IPS-NIHi11 (cell line): Measurements from ENCODE around the gene ZSWIM4.
"Not testable (repeated sequence)": the region's sequence is repeated elsewhere in the genome, so short reads cannot be mapped to it uniquely, and the experiment has no call there.

Experiments used
- DNase-seq: peaks from one replicate; pipeline ENCODE4 v3.0.0; 2012; ENCODE audit warnings: mixed read lengths, low spot score

The ZSWIM4 gene

GRCh38 chr19:13778398-13778797 is 16.8 kb upstream of the ZSWIM4 start:
- no peak for DNase-seq

- DNase-seq = no peak
These were observed 16.4 kb upstream of the ZSWIM4 start for GRCh38 chr19:13778847-13779246.

GRCh38 chr19:13779794-13780193 is 15.4 kb upstream of the ZSWIM4 start:
- not testable (repeated sequence) for DNase-seq

- peak; percentile 88 for DNase-seq
These were observed 13.7 kb upstream of the ZSWIM4 start for GRCh38 chr19:13781547-13781946.

GRCh38 chr19:13782537-13782936 is 12.7 kb upstream of the ZSWIM4 start:
- no peak for DNase-seq

GRCh38 chr19:13783565-13784500 is 11.4 kb upstream of the ZSWIM4 start:
- no peak for DNase-seq

- DNase-seq = peak; percentile 78
These were observed 10.4 kb upstream of the ZSWIM4 start for GRCh38 chr19:13784731-13785452.

GRCh38 chr19:13788991-13789390 is 6.3 kb upstream of the ZSWIM4 start:
- DNase-seq = no peak

GRCh38 chr19:13790354-13790753 is 4.9 kb upstream of the ZSWIM4 start:
- DNase-seq = no peak

- DNase-seq = not testable (repeated sequence)
These were observed 1.9 kb upstream of the ZSWIM4 start for GRCh38 chr19:13793317-13793716.

- DNase-seq = no peak
These were observed 866 bp upstream of the ZSWIM4 start for GRCh38 chr19:13794398-13794756.

- peak; percentile 62 for DNase-seq
These were observed 505 bp downstream of the ZSWIM4 start for GRCh38 chr19:13795595-13796300.

- peak; percentile 70 for DNase-seq
These were observed 1.2 kb downstream of the ZSWIM4 start for GRCh38 chr19:13796301-13797057.

- DNase-seq = no peak
These were observed 1.8 kb downstream of the ZSWIM4 start for GRCh38 chr19:13797058-13797440.

- no peak for DNase-seq
These were observed 2.6 kb downstream of the ZSWIM4 start for GRCh38 chr19:13797870-13798269.

- DNase-seq = no peak
These were observed 4.4 kb downstream of the ZSWIM4 start for GRCh38 chr19:13799669-13800068.

- DNase-seq = no peak
These were observed 7.8 kb downstream of the ZSWIM4 start for GRCh38 chr19:13803038-13803437.

- peak; percentile 85 for DNase-seq
These were observed 9.8 kb downstream of the ZSWIM4 start for GRCh38 chr19:13804830-13805683.

- no peak for DNase-seq
These were observed 11.5 kb downstream of the ZSWIM4 start for GRCh38 chr19:13806728-13807127.

- DNase-seq = no peak
These were observed 12.3 kb downstream of the ZSWIM4 start for GRCh38 chr19:13807421-13808021.
